K562 (cell line): Measurements from ENCODE around the gene DNAH17. TPM values are rescaled to one million over a fixed set of nuclear protein-coding genes. Genes with fewer than 3 reads are reported as not detected.
A peak's percentile ranks its signal among the peaks of the same experiment; 100 is the strongest.

Source experiments
- ATAC-seq: fragments of 200-7000 bp; cut with Tn5 transposase; 3 replicates; pipeline ENCODE4 v1.9.1; 2020; ENCODE audit warnings: moderate library complexity
- BruUV-seq: library from RNA; stranded (reverse); fragments of 400-500 nt; replicated peaks from 2 replicates; lab custom pipeline; 2021; lab: Mats Ljungman, UMichigan
- CTCF ChIA-PET: fragments of 300-600 bp; formaldehyde crosslinking; extraction: SDS; loops from one replicate; lab custom pipeline; 2021; ENCODE audit warnings: low intra/inter-chr PET ratio; lab: Yijun Ruan, JAX
- POLR2A ChIA-PET: fragments of 300-600, 350-650 bp; sonication (Branson Sonifier 250); formaldehyde crosslinking; extraction: SDS; loops from one replicate; lab custom pipeline; 2021; ENCODE audit warnings: antibody characterized with exemption, inconsistent platforms; lab: Yijun Ruan, JAX
- DNase-seq, 4 experiments: peaks; one replicate each; pipeline versions ENCODE4 v3.0.0 to v3.0.0-alpha.2; 2011 to 2018; ENCODE audit warnings: low spot score in 3 of 4, mixed read lengths in 3 of 4; ENCODE audit errors: extremely low read depth in 1 of 4
- FAIRE-seq: peaks from 2 replicates; lab custom pipeline; 2011; peaks lifted over from hg19 to GRCh38; lab: Jason Lieb, UNC
- H2AFZ ChIP-seq: 2 replicates; pipeline ENCODE4 v1.6.0; 2011; ENCODE audit warnings: low read depth, low read length, control low read depth, inconsistent platforms
- H3K27ac ChIP-seq: fragments of 200-600 bp; 3 replicates; pipeline ENCODE4 v1.8.0; 2011; ENCODE audit warnings: low read depth, mild to moderate bottlenecking, control low read depth, inconsistent platforms, low read length, moderate library complexity, mixed read lengths; ENCODE audit errors: extremely low read depth
- H3K27me3 ChIP-seq, 2 experiments: fragments of 300-600 bp in 1 of 2; 2 replicates in 1 of 2; 3 replicates in 1 of 2; pipeline versions ENCODE4 v1.6.0 to v1.8.0; 2011; ENCODE audit warnings: inconsistent platforms in 2 of 2, low read length in 2 of 2, mild to moderate bottlenecking in 1 of 2, mixed read lengths in 1 of 2, moderate library complexity in 1 of 2; ENCODE audit not compliant: control insufficient read depth in 2 of 2, insufficient read depth in 2 of 2
- H3K36me3 ChIP-seq: fragments of 300-600 bp; 3 replicates; pipeline ENCODE4 v1.8.0; 2011; ENCODE audit warnings: mild to moderate bottlenecking, low read length, inconsistent platforms; ENCODE audit not compliant: control insufficient read depth, insufficient read depth
- H3K4me1 ChIP-seq, 2 experiments: fragments of 200-600 bp in 1 of 2; replicated peaks in 1 of 2; 2 replicates in 1 of 2; 3 replicates in 1 of 2; pipeline versions ENCODE4 v1.5.1 to v1.8.0; 2011; ENCODE audit warnings: inconsistent platforms in 2 of 2, low read length in 2 of 2, mild to moderate bottlenecking in 1 of 2, mixed read lengths in 1 of 2, moderate library complexity in 1 of 2; ENCODE audit not compliant: control insufficient read depth in 2 of 2, insufficient read depth in 2 of 2
- H3K4me2 ChIP-seq: 2 replicates; pipeline ENCODE4 v1.6.1; 2011; ENCODE audit warnings: low read length, control low read depth, inconsistent platforms, mixed read lengths; ENCODE audit not compliant: insufficient read depth
- H3K4me3 ChIP-seq: fragments of 200-600 bp; sonication (generic), shearing (Covaris generic); 2 replicates; pipeline ENCODE4 v1.5.1; 2016; ENCODE audit warnings: control low read depth, inconsistent platforms
- H3K79me2 ChIP-seq: fragments of 200-600 bp; 3 replicates; pipeline ENCODE4 v1.8.0; 2011; ENCODE audit warnings: low read length, inconsistent platforms; ENCODE audit not compliant: control insufficient read depth, insufficient read depth
- H3K9ac ChIP-seq, 2 experiments: 2 replicates each; pipeline versions ENCODE4 v1.6.0 to v1.6.1; 2011; ENCODE audit warnings: low read depth in 2 of 2, low read length in 2 of 2, control low read depth in 1 of 2, inconsistent platforms in 1 of 2, mild to moderate bottlenecking in 1 of 2, mixed read lengths in 1 of 2; ENCODE audit not compliant: insufficient read depth in 1 of 2
- H3K9me1 ChIP-seq: one replicate; pipeline ENCODE4 v1.6.0; 2011; ENCODE audit warnings: inconsistent platforms, mild to moderate bottlenecking, low read length, moderate library complexity; ENCODE audit not compliant: control insufficient read depth, insufficient read depth
- H3K9me3 ChIP-seq: replicated peaks from 2 replicates; pipeline ENCODE4 v1.5.1; 2011; ENCODE audit warnings: low read depth, low read length, inconsistent platforms; ENCODE audit not compliant: control insufficient read depth, insufficient read depth
- H4K20me1 ChIP-seq: replicated peaks from 2 replicates; pipeline ENCODE4 v1.6.1; 2011; ENCODE audit warnings: low read length, inconsistent platforms, mixed read lengths; ENCODE audit not compliant: control insufficient read depth, insufficient read depth
- C11orf30 ChIP-seq: fragments of 450-650 bp; IDR thresholded peaks from 2 replicates; pipeline ENCODE4 v1.6.1; 2016; ENCODE audit warnings: low read depth, mild to moderate bottlenecking
- CEBPB ChIP-seq: fragments of 450-650 bp; IDR thresholded peaks from 2 replicates; pipeline ENCODE4 v1.6.1; 2016; ENCODE audit warnings: missing genetic modification characterization, missing compliant biosample characterization
- CEBPG ChIP-seq, 3 experiments: fragments of 200-800 bp in 1 of 3; sonication (Bioruptor generic) in 1 of 3; sonication (generic) in 1 of 3; formaldehyde crosslinking in 1 of 3; IDR thresholded peaks in 2 of 3; conservative IDR thresholded peaks in 1 of 3; 2 replicates each; pipeline versions ENCODE4 v1.6.1 to v1.8.0; 2016 to 2022; ENCODE audit warnings: missing compliant biosample characterization in 2 of 3, missing genetic modification characterization in 2 of 3, mild to moderate bottlenecking in 1 of 3, missing genetic modification reagents in 1 of 3
- MAFG ChIP-seq: fragments of 450-650 bp; conservative IDR thresholded peaks from 2 replicates; pipeline ENCODE4 v1.6.1; 2016; ENCODE audit warnings: missing genetic modification characterization, missing compliant biosample characterization
- MCM7 ChIP-seq, 2 experiments: fragments of 450-650 bp; IDR thresholded peaks; 2 replicates each; pipeline ENCODE4 v1.6.1; 2016 to 2018
- TSC22D4 ChIP-seq: fragments of 450-650 bp; IDR thresholded peaks from 2 replicates; pipeline ENCODE4 v1.6.1; 2016; ENCODE audit warnings: missing genetic modification characterization, missing biosample characterization, control low read depth
- ZC3H8 ChIP-seq: fragments of 450-650 bp; IDR thresholded peaks from 2 replicates; pipeline ENCODE4 v1.6.1; 2017
- ZNF316 ChIP-seq: fragments of 450-650 bp; IDR thresholded peaks from 2 replicates; pipeline ENCODE4 v1.6.1; 2016
- WGBS: fragments of 100-300 bp; shearing (Covaris generic); methylation state at CpG from one replicate; pipeline ENCODE4 v1.1.6; 2016; ENCODE audit warnings: low coverage, mixed read lengths; ENCODE audit not compliant: insufficient coverage; ENCODE audit errors: missing lambda C conversion rate; 5-methylcytosine and 5-hydroxymethylcytosine counted together
- in situ Hi-C: fragments of 300-500 bp; cut with MboI; formaldehyde crosslinking; loops from 4 replicates; pipeline ENCODE4 v1.15.0; 2018; ENCODE audit warnings: inconsistent platforms, mixed read lengths
- intact Hi-C: fragments of 100-400 bp; cut with micrococcal nuclease; formaldehyde crosslinking; loops from 2 replicates; pipeline ENCODE4 v1.14.2; 2022
- polyA plus RNA-seq, 8 experiments: library from polyadenylated mRNA; depleted of rRNA in 4 of 8; stranded (reverse) in 5 of 8; unstranded in 3 of 8; fragments of >200 nt; fragmentation: Nextera tagmentation in 2 of 8; fragmentation: Illumina TruSeq in 1 of 8; extraction: Ambion mirVana in 2 of 8; extraction: Trizol in 1 of 8; gene quantifications; 2 replicates each; pipeline versions ENCODE4 v1.2.1 to v1.2.3, GENCODE V29; 2011 to 2014; ENCODE audit warnings: inconsistent platforms in 1 of 8, missing spikeins in 1 of 8
- total RNA-seq, 7 experiments: library from RNA; depleted of rRNA in 6 of 7; stranded (reverse); fragments of >200 nt in 6 of 7; fragmentation: Illumina TruSeq in 2 of 7; extraction: Trizol in 2 of 7; gene quantifications; 2 replicates each; pipeline versions ENCODE4 v1.2.1 to v1.2.3, GENCODE V29; 2011 to 2021; ENCODE audit warnings: low replicate concordance in 1 of 7
- TF ChIP-seq, protein P1 (sequence below), 2 experiments: fragments of 150-350 bp in 1 of 2; IDR thresholded peaks; 2 replicates each; pipeline ENCODE4 v1.6.1; 2012 to 2016; ENCODE audit warnings: low read depth in 2 of 2, low read length in 2 of 2, mild to moderate bottlenecking in 1 of 2, moderate library complexity in 1 of 2

The DNAH17 gene
- total and polyA plus RNA-seq, 9 of the 15 experiments (the other 6 are each of a cell fraction or from before 2014, with no cell fraction given) = under 0.01 to 0.06 (median 0.03) TPM; not detected in 5

GRCh38 chr17:78375401-78376151 is 201.6 kb downstream of the DNAH17 start:
- no peak for ATAC-seq

More at GRCh38 chr17:78375401-78376151, 201.6 kb downstream of the DNAH17 start:
- DNase-seq (no peak), FAIRE-seq (no peak)
- Histone ChIP-seq H3K27me3 (peaks cover 0 to 6% of the 10 kb centered on the region in 2 experiments; a peak in 2 of 5 replicates), H3K79me2 (peaks cover 22% of the 10 kb centered on the region), H3K9me1 (peaks cover 4% of the 10 kb centered on the region), H4K20me1 (no peaks in the 10 kb centered on the region), H3K4me2 (no peak overlapping the region), H2AFZ (no peak overlapping the region), H3K9ac (no peak overlapping the region), H3K4me1 (peaks cover 10 to 18% of the 10 kb centered on the region in 2 experiments), H3K9me3 (no peaks in the 10 kb centered on the region), H3K36me3 (peaks cover 6% of the 10 kb centered on the region; the same call in 1 of the 3 replicates), H3K4me3 (no peak overlapping the region), H3K27ac (no peak overlapping the region)
- WGBS = 34% methylated on average over 9 of the region's 9 CpGs
- intact Hi-C loops = no loop called here
- CTCF ChIA-PET = no interaction called here
- in situ Hi-C loops = no loop called here
- POLR2A ChIA-PET = interaction anchor here (0.5 to 1.4 kb wide), 3 partner anchors 10 to 195 kb away, joined by 3 to 4 read pairs (median 3); no protein-coding TSS in a partner anchor
- BruUV-seq = no TSS peak
- peak; percentile 83 for TF ChIP-seq CEBPB
- no peak for TF ChIP-seq MCM7 (IDR thresholded peaks at IDR 0.05)
- peak; percentile 78 for TF ChIP-seq C11orf30
- peak; percentile 80 for TF ChIP-seq ZNF316
- peak; percentile 48 for TF ChIP-seq MAFG (tag)
- no peak for TF ChIP-seq ZC3H8
- TF ChIP-seq, protein P1, sequence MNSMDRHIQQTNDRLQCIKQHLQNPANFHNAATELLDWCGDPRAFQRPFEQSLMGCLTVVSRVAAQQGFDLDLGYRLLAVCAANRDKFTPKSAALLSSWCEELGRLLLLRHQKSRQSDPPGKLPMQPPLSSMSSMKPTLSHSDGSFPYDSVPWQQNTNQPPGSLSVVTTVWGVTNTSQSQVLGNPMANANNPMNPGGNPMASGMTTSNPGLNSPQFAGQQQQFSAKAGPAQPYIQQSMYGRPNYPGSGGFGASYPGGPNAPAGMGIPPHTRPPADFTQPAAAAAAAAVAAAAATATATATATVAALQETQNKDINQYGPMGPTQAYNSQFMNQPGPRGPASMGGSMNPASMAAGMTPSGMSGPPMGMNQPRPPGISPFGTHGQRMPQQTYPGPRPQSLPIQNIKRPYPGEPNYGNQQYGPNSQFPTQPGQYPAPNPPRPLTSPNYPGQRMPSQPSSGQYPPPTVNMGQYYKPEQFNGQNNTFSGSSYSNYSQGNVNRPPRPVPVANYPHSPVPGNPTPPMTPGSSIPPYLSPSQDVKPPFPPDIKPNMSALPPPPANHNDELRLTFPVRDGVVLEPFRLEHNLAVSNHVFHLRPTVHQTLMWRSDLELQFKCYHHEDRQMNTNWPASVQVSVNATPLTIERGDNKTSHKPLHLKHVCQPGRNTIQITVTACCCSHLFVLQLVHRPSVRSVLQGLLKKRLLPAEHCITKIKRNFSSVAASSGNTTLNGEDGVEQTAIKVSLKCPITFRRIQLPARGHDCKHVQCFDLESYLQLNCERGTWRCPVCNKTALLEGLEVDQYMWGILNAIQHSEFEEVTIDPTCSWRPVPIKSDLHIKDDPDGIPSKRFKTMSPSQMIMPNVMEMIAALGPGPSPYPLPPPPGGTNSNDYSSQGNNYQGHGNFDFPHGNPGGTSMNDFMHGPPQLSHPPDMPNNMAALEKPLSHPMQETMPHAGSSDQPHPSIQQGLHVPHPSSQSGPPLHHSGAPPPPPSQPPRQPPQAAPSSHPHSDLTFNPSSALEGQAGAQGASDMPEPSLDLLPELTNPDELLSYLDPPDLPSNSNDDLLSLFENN (IDR thresholded peaks at IDR 0.05; ENCODE audit: low read depth in 2 of 2, low read length in 2 of 2) = no peak
- TF ChIP-seq CEBPG (CRISPR knock-in tag; IDR thresholded peaks at IDR 0.05) = 0 out of 2 replicates have a peak, but pooled peaks have one; percentile 29
- TF ChIP-seq CEBPG (tag; conservative IDR thresholded peaks at IDR 0.05 in 1 of 2, IDR thresholded peaks at IDR 0.05 in 1 of 2) = peak; percentile 80 to 81
- TF ChIP-seq TSC22D4 (tag) = no peak
